Neural cell (in vitro differentiated cells): ENCODE results near the gene ELMO1. TPM values are rescaled to one million over a fixed set of nuclear protein-coding genes. Genes with fewer than 3 reads are reported as not detected.

ENCODE experiments used
- H2AFZ ChIP-seq: fragments of 200-600, 300-800 bp; sonication (generic), shearing (Covaris generic); 2 replicates; pipeline ENCODE4 v1.6.0; 2014; ENCODE audit warnings: low read depth, mild to moderate bottlenecking, antibody characterized with exemption, low read length, moderate library complexity
- H3F3A ChIP-seq: fragments of 200-600 bp; shearing (Covaris generic); 2 replicates; pipeline ENCODE4 v1.6.1; 2016; ENCODE audit warnings: mild to moderate bottlenecking, moderate library complexity, mixed read lengths, antibody characterized with exemption, low read length; ENCODE audit not compliant: insufficient read depth, poor library complexity, severe bottlenecking
- H3K27ac ChIP-seq: fragments of 200-600, 300-800 bp; sonication (generic), shearing (Covaris generic); 2 replicates; pipeline ENCODE4 v1.5.1; 2014; ENCODE audit warnings: mild to moderate bottlenecking, low read length, moderate library complexity
- H3K27me3 ChIP-seq: fragments of 300-800, 200-600 bp; sonication (generic), shearing (Covaris generic); 2 replicates; pipeline ENCODE4 v1.6.0; 2014; ENCODE audit warnings: mild to moderate bottlenecking, low read depth, low read length, moderate library complexity; ENCODE audit not compliant: insufficient read depth
- H3K36me3 ChIP-seq: fragments of 300-800, 200-600 bp; sonication (generic), shearing (Covaris generic); 2 replicates; pipeline ENCODE4 v1.5.1; 2014; ENCODE audit warnings: mild to moderate bottlenecking, antibody characterized with exemption, low read length, moderate library complexity; ENCODE audit not compliant: insufficient read depth
- H3K4me2 ChIP-seq: fragments of 300-800, 200-600 bp; sonication (generic), shearing (Covaris generic); 2 replicates; pipeline ENCODE4 v1.6.0; 2014; ENCODE audit warnings: mild to moderate bottlenecking, low read length
- H3K4me3 ChIP-seq: fragments of 300-800, 200-600 bp; sonication (generic), shearing (Covaris generic); 2 replicates; pipeline ENCODE4 v1.5.1; 2014; ENCODE audit warnings: mild to moderate bottlenecking, low read length, moderate library complexity
- H3K79me2 ChIP-seq: fragments of 200-600 bp; shearing (Covaris generic); replicated peaks from 2 replicates; pipeline ENCODE4 v1.6.0; 2014; ENCODE audit warnings: mild to moderate bottlenecking, low read length, moderate library complexity; ENCODE audit not compliant: insufficient read depth
- H3K9ac ChIP-seq: fragments of 300-800, 200-600 bp; sonication (generic), shearing (Covaris generic); 2 replicates; pipeline ENCODE4 v1.6.1; 2016; ENCODE audit warnings: mild to moderate bottlenecking, low read length, mixed read lengths
- H3K9me2 ChIP-seq: fragments of 200-600 bp; shearing (Covaris generic); 2 replicates; pipeline ENCODE4 v1.6.1; 2016; ENCODE audit warnings: mild to moderate bottlenecking, low read length, mixed read lengths; ENCODE audit not compliant: insufficient read depth
- H3K9me3 ChIP-seq: fragments of 200-600, 300-800 bp; sonication (generic), shearing (Covaris generic); 2 replicates; pipeline ENCODE4 v1.6.1; 2016; ENCODE audit warnings: mild to moderate bottlenecking, mixed run types, low read length, moderate library complexity, mixed read lengths
- H4K20me1 ChIP-seq: fragments of 200-600 bp; shearing (Covaris generic); 2 replicates; pipeline ENCODE4 v1.6.1; 2016; ENCODE audit warnings: mild to moderate bottlenecking, mixed run types; ENCODE audit not compliant: insufficient read depth
- EP300 ChIP-seq: fragments of 450-650 bp; conservative IDR thresholded peaks from 2 replicates; pipeline ENCODE4 v1.6.1; 2014; ENCODE audit warnings: antibody characterized with exemption, mild to moderate bottlenecking, moderate library complexity; ENCODE audit not compliant: poor library complexity, severe bottlenecking
- EZH2 ChIP-seq: fragments of 200-600, 300-800 bp; shearing (Covaris generic), sonication (generic); IDR thresholded peaks from 2 replicates; pipeline ENCODE4 v1.6.1; 2014; ENCODE audit warnings: antibody characterized with exemption, low read length, borderline replicate concordance, mild to moderate bottlenecking; ENCODE audit not compliant: insufficient read depth, poor library complexity, severe bottlenecking
- MXI1 ChIP-seq: fragments of 450-650 bp; conservative IDR thresholded peaks from 2 replicates; pipeline ENCODE4 v1.6.1; 2014; ENCODE audit warnings: antibody characterized with exemption, mild to moderate bottlenecking; ENCODE audit not compliant: poor library complexity, severe bottlenecking
- POLR2AphosphoS5 ChIP-seq: IDR thresholded peaks from 2 replicates; pipeline ENCODE4 v1.6.1; 2012
- RAD21 ChIP-seq: fragments of 450-650 bp; conservative IDR thresholded peaks from 2 replicates; pipeline ENCODE4 v1.6.1; 2014; ENCODE audit warnings: antibody characterized with exemption, mild to moderate bottlenecking, moderate library complexity
- SMC3 ChIP-seq: fragments of 450-650 bp; conservative IDR thresholded peaks from 2 replicates; pipeline ENCODE4 v1.6.1; 2014; ENCODE audit warnings: antibody characterized with exemption, mild to moderate bottlenecking, moderate library complexity; ENCODE audit not compliant: poor library complexity
- TAF1 ChIP-seq: IDR thresholded peaks from 2 replicates; pipeline ENCODE4 v1.6.1; 2012; ENCODE audit warnings: low read depth
- polyA plus RNA-seq: library from polyadenylated mRNA; depleted of rRNA; stranded (reverse); fragments of >200 nt; gene quantifications from 2 replicates; pipeline ENCODE4 v1.2.3, GENCODE V29; 2014
- TF ChIP-seq, protein P1 (sequence below): fragments of 450-650 bp; IDR thresholded peaks from 2 replicates; pipeline ENCODE4 v1.5.1; 2014; ENCODE audit warnings: antibody characterized with exemption, mild to moderate bottlenecking, moderate library complexity; ENCODE audit not compliant: poor library complexity, severe bottlenecking
- TF ChIP-seq, protein P2 (sequence below): IDR thresholded peaks from 2 replicates; pipeline ENCODE4 v1.6.1; 2012; ENCODE audit warnings: borderline replicate concordance

ELMO1 gene
- polyA plus RNA-seq, 1 donor from 2014 or later: 12.2 TPM

DNA sequence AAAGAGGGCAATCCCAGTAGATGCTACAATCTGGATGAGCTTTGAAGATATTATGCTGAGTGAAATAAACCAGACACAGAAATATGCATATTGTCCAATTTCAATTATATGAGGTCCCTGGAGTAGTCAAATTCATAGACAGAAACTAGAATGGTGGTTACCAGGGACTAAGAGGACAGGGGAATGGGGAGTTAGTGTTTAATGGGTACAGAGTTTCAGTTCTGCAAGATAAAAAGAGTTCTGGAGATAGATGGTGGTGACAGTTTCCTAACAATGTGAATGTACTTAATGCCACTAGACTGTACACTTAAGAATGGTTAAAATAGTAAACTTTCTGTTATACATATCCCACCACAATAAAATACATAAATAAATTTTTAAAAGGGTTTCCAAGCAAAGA, 236.6 kb downstream of the ELMO1 start:
- Histone ChIP-seq H2AFZ (no peak overlapping the region), H3K9me2 (no peaks in the 10 kb centered on the region), H3K36me3 (no peaks in the 10 kb centered on the region), H3K9ac (no peak overlapping the region), H3K27me3 (no peaks in the 10 kb centered on the region), H3K27ac (no peak overlapping the region), H4K20me1 (no peaks in the 10 kb centered on the region), H3F3A (no peaks in the 10 kb centered on the region), H3K4me3 (no peak overlapping the region), H3K4me2 (no peak overlapping the region), H3K79me2 (no peaks in the 10 kb centered on the region), H3K9me3 (no peaks in the 10 kb centered on the region)
- TF ChIP-seq POLR2AphosphoS5: no peak

DNA sequence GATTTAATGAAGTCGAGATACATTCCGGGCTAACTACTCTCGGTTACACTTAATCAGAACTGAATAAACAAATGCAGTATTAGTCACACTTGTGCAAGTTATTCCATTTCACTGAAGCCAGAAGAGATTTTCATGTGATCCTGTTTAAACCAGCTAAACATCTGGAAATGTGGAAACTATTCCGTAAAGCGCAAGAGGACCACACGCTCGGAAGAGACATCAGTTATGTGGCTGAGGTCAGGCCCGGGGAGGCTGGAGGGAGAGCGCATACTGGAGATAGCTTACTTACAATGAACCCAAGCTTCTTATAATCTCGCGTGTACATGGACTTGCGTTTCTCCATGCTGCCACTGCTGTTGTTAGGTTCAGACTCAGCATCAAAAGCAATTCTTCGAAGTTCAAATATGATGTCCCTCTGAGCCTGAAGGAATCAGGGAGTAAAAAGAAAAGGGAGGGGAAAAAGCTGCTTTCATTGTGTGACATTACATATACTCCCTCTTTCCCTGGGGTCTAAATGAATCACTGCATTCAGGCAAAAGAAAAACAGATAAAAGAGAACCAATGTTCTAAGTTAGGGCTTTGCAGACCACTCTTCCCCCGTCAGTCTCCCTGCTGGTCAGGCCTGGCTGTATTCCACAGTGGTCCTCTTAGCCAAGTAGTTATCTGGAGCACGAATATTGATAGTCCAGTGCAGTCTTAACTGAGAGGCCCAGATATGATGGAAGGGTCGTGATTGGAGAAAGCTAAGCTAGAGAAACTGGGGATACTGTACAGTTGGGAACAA, 237.4 kb downstream of the ELMO1 start:
- Histone ChIP-seq H3K4me2 (no peak overlapping the region), H3F3A (no peaks in the 10 kb centered on the region), H3K4me3 (no peak overlapping the region), H3K27ac (no peak overlapping the region), H2AFZ (no peak overlapping the region), H3K27me3 (no peaks in the 10 kb centered on the region), H3K9me3 (no peaks in the 10 kb centered on the region), H3K9me2 (no peaks in the 10 kb centered on the region), H3K36me3 (no peaks in the 10 kb centered on the region), H3K79me2 (no peaks in the 10 kb centered on the region), H3K9ac (no peak overlapping the region), H4K20me1 (no peaks in the 10 kb centered on the region)
- TF ChIP-seq EP300 (no peak), EZH2 (no peak)

DNA sequence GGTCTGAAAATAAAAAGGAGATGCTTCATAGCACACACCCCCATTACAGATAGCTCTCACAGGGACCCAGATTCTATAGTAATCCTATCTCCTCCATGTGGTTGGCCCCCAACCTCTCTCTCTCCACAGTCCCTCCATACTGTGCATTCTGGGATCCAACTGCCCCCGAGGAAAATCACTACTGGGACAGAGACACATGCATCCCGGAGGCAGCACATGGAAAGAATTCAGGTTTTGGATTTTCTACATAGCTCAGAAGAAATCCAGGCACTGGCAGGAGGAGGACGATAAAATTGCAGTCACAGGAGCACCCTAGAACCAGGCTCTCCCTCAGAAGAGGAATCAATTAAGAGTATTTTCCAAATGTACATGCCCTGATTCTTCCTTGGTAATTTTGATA, 239.5 kb downstream of the ELMO1 start:
- no peak for TF ChIP-seq TAF1
- no peak for TF ChIP-seq POLR2AphosphoS5
- TF ChIP-seq, protein P1, sequence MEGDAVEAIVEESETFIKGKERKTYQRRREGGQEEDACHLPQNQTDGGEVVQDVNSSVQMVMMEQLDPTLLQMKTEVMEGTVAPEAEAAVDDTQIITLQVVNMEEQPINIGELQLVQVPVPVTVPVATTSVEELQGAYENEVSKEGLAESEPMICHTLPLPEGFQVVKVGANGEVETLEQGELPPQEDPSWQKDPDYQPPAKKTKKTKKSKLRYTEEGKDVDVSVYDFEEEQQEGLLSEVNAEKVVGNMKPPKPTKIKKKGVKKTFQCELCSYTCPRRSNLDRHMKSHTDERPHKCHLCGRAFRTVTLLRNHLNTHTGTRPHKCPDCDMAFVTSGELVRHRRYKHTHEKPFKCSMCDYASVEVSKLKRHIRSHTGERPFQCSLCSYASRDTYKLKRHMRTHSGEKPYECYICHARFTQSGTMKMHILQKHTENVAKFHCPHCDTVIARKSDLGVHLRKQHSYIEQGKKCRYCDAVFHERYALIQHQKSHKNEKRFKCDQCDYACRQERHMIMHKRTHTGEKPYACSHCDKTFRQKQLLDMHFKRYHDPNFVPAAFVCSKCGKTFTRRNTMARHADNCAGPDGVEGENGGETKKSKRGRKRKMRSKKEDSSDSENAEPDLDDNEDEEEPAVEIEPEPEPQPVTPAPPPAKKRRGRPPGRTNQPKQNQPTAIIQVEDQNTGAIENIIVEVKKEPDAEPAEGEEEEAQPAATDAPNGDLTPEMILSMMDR: no peak
- no peak for TF ChIP-seq RAD21
- no peak for TF ChIP-seq EZH2
- TF ChIP-seq SMC3: no peak
- TF ChIP-seq, protein P2, sequence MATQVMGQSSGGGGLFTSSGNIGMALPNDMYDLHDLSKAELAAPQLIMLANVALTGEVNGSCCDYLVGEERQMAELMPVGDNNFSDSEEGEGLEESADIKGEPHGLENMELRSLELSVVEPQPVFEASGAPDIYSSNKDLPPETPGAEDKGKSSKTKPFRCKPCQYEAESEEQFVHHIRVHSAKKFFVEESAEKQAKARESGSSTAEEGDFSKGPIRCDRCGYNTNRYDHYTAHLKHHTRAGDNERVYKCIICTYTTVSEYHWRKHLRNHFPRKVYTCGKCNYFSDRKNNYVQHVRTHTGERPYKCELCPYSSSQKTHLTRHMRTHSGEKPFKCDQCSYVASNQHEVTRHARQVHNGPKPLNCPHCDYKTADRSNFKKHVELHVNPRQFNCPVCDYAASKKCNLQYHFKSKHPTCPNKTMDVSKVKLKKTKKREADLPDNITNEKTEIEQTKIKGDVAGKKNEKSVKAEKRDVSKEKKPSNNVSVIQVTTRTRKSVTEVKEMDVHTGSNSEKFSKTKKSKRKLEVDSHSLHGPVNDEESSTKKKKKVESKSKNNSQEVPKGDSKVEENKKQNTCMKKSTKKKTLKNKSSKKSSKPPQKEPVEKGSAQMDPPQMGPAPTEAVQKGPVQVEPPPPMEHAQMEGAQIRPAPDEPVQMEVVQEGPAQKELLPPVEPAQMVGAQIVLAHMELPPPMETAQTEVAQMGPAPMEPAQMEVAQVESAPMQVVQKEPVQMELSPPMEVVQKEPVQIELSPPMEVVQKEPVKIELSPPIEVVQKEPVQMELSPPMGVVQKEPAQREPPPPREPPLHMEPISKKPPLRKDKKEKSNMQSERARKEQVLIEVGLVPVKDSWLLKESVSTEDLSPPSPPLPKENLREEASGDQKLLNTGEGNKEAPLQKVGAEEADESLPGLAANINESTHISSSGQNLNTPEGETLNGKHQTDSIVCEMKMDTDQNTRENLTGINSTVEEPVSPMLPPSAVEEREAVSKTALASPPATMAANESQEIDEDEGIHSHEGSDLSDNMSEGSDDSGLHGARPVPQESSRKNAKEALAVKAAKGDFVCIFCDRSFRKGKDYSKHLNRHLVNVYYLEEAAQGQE: no peak
- TF ChIP-seq MXI1: no peak
- no peak for TF ChIP-seq EP300
- Histone ChIP-seq H3K27me3 (no peaks in the 10 kb centered on the region), H4K20me1 (no peaks in the 10 kb centered on the region), H3F3A (no peaks in the 10 kb centered on the region), H3K4me2 (no peak overlapping the region), H3K9me3 (no peaks in the 10 kb centered on the region), H3K79me2 (no peaks in the 10 kb centered on the region), H3K9ac (no peak overlapping the region), H3K27ac (no peak overlapping the region), H3K9me2 (no peaks in the 10 kb centered on the region), H3K36me3 (no peaks in the 10 kb centered on the region), H2AFZ (no peak overlapping the region), H3K4me3 (no peak overlapping the region)
